Measurements from ENCODE around the gene MRM1. TPM values are rescaled to one million over a fixed set of nuclear protein-coding genes. Genes with fewer than 3 reads are reported as not detected.

MRM1 gene
- total and polyA plus RNA-seq, 7 experiments from 2014 or later, result 3.1 to 15.6 (median 9.3) TPM

DNA sequence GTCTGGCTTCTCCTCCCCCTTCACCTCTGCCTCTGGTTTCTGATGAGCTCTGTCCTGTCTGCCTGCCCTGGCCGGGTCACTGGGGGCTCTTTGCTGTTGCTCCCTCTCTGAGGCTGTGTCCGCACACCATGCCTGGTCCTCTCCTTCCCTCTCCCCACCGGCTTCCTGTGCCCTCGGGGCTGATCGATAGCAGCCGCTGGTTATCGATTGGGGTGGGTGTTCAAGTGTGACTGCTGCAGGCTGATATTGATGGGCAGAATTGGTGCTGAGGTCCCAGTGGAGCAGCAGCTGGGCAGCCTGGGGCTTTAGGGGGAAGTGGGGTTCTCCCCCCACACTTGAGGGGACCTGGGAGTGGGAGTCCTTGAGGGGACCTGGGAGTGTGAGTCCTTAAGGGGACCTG, 16.4 kb downstream of the MRM1 start:
- Mint-ChIP-seq H3K27ac (no peak overlapping the region), H3K9me3 (no peaks in the 10 kb centered on the region), H3K36me3 (peaks cover 0 to 4% (median 0%) of the 10 kb centered on the region in 5 donors), H3K27me3 (no peaks in the 10 kb centered on the region), H3K4me1 (peaks cover 0 to 10% (median 0%) of the 10 kb centered on the region in 7 donors), H3K4me3 (no peak overlapping the region)
- Histone ChIP-seq H3K4me1 (ENCODE audit: control insufficient read depth in 2 of 2, insufficient read depth in 2 of 2, low read length in 2 of 2) (peaks cover 0 to 2% of the 10 kb centered on the region in 2 donors), H3K36me3 (ENCODE audit: control insufficient read depth in 2 of 3, insufficient read depth in 3 of 3, low read length in 3 of 3) (no peaks in the 10 kb centered on the region), H3K27me3 (ENCODE audit: control insufficient read depth in 2 of 2, insufficient read depth in 2 of 2, low read length in 2 of 2) (no peaks in the 10 kb centered on the region), H3K9me3 (ENCODE audit: control insufficient read depth in 2 of 3, low read length in 3 of 3) (no peaks in the 10 kb centered on the region), H3K27ac (ENCODE audit: low read depth, low read length) (no peak overlapping the region), H3K4me3 (ENCODE audit: low read length) (no peak overlapping the region)
- DNase-seq (no peak), ATAC-seq (no peak)
- intact Hi-C loops (cut with micrococcal nuclease), result no loop called here
- ChIA-PET POLR2A (no interaction called here), CTCF (interaction anchor here (1.2 kb wide), 1 partner anchor 11 kb away, joined by 3 read pairs; no protein-coding TSS in a partner anchor)

DNA sequence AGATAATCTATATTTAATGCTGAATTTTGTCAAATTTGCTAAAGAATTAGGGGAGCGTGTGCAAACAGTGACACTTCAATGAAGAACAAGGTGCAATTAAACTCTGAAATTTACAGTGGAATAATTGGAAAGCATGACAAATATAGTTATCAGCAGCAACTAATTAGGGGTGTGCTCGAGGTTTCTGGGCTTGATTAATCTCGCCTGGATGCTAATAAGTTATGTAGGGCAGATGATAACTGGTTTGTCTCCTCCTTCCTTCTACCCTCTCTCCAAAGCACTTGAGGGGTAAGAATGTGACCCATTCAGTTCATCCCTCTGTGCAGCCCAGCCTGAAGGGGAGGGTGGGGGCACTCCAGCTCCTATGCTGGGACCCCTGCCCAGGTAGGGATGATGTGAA, 21.9 kb downstream of the MRM1 start:
- intact Hi-C loops (cut with micrococcal nuclease), result no loop called here
- peaks cover 0 to 4% (median 0%) of the 10 kb centered on the region in 5 donors for H3K36me3 Mint-ChIP-seq
- Histone ChIP-seq H3K4me3 (ENCODE audit: low read length) (no peak overlapping the region), H3K36me3 (ENCODE audit: control insufficient read depth in 2 of 3, insufficient read depth in 3 of 3, low read length in 3 of 3) (no peaks in the 10 kb centered on the region), H3K4me1 (ENCODE audit: control insufficient read depth in 2 of 2, insufficient read depth in 2 of 2, low read length in 2 of 2) (peaks cover 0 to 2% of the 10 kb centered on the region in 2 donors), H3K27me3 (ENCODE audit: control insufficient read depth in 2 of 2, insufficient read depth in 2 of 2, low read length in 2 of 2) (no peaks in the 10 kb centered on the region), H3K27ac (ENCODE audit: low read depth, low read length) (no peak overlapping the region), H3K9me3 (ENCODE audit: control insufficient read depth in 2 of 3, low read length in 3 of 3) (no peaks in the 10 kb centered on the region)
- no peak for ATAC-seq
- H3K9me3 Mint-ChIP-seq, result no peaks in the 10 kb centered on the region
- no peak overlapping the region for H3K27ac Mint-ChIP-seq
- H3K4me3 Mint-ChIP-seq, result no peak overlapping the region
- peaks cover 0 to 10% (median 0%) of the 10 kb centered on the region in 7 donors for H3K4me1 Mint-ChIP-seq
- H3K27me3 Mint-ChIP-seq, result no peaks in the 10 kb centered on the region
- ChIA-PET POLR2A (no interaction called here), CTCF (no interaction called here)
- no peak for DNase-seq

DNA sequence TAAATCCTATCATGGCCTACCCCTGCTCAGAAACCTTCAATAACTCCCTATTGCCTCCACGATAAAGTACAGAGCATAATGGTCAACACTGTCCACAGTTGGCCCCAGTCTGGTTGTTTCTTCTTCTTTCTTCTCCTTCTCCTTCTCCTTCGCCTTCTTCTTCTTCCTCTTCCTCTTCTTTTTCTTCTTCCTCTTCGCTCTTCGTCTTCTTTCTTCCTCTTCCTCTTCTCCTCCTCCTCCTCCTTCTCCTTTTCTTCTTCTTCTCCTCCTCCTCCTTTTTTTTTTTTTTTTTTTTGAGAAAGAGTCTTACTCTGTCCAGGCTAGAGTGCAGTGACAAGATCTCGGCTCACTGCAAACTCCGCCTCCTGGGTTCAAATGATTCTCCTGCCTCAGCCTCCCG, 23.8 kb downstream of the MRM1 start:
- Mint-ChIP-seq H3K4me1 (peaks cover 0 to 10% (median 0%) of the 10 kb centered on the region in 7 donors), H3K27ac (no peak overlapping the region), H3K27me3 (no peaks in the 10 kb centered on the region), H3K4me3 (no peak overlapping the region), H3K36me3 (no peaks in the 10 kb centered on the region), H3K9me3 (no peaks in the 10 kb centered on the region)
- ChIA-PET POLR2A (no interaction called here), CTCF (interaction anchor here (1.8 kb wide), 1 partner anchor 22 kb away, joined by 8 read pairs; no protein-coding TSS in a partner anchor)
- no peaks in the 10 kb centered on the region for H3K36me3 ChIP-seq (ENCODE audit: control insufficient read depth in 2 of 3, insufficient read depth in 3 of 3, low read length in 3 of 3)
- ATAC-seq, result no peak
- DNase-seq, result no peak
- no peaks in the 10 kb centered on the region for H3K27me3 ChIP-seq (ENCODE audit: control insufficient read depth in 2 of 2, insufficient read depth in 2 of 2, low read length in 2 of 2)
- H3K4me1 ChIP-seq (ENCODE audit: control insufficient read depth in 2 of 2, insufficient read depth in 2 of 2, low read length in 2 of 2), result peaks cover 0 to 2% of the 10 kb centered on the region in 2 donors
- no peak overlapping the region for H3K4me3 ChIP-seq (ENCODE audit: low read length)
- no peaks in the 10 kb centered on the region for H3K9me3 ChIP-seq (ENCODE audit: control insufficient read depth in 2 of 3, low read length in 3 of 3)
- no peak overlapping the region for H3K27ac ChIP-seq (ENCODE audit: low read depth, low read length)
- intact Hi-C loops (cut with micrococcal nuclease), result no loop called here

DNA sequence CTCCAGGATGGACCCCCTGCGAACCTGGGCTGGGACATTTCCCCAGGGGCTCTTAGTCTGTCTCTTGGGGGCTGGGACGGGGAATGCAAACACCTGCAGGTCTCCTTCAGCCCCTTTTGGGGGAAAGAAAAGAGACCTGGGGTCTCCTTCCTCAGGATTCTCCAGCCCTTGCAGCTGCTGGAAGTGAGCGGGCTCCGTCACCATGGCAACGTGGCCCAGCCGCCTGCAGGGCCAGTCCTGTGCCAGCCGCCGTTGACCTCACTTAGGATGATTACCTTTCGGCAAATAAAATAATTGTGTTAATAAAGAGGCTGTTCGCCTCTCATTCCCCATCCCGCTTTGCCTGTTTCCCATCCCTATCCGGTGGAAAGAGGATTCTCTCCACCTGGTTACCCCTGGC, 25.7 kb downstream of the MRM1 start:
- H3K36me3 Mint-ChIP-seq, result no peaks in the 10 kb centered on the region
- ATAC-seq (no peak), DNase-seq (no peak)
- no peaks in the 10 kb centered on the region for H3K9me3 Mint-ChIP-seq
- CTCF ChIA-PET, result interaction anchor here (1.3 to 4.6 kb wide), 2 partner anchors 420 to 613 kb away, joined by 4 to 42 read pairs; no protein-coding TSS in a partner anchor
- H3K4me1 Mint-ChIP-seq, result peaks cover 0 to 3% (median 0%) of the 10 kb centered on the region in 7 donors
- H3K27me3 Mint-ChIP-seq, result no peaks in the 10 kb centered on the region
- POLR2A ChIA-PET, result no interaction called here
- Histone ChIP-seq H3K4me3 (ENCODE audit: low read length) (no peak overlapping the region), H3K27ac (ENCODE audit: low read depth, low read length) (no peak overlapping the region), H3K4me1 (ENCODE audit: control insufficient read depth in 2 of 2, insufficient read depth in 2 of 2, low read length in 2 of 2) (no peaks in the 10 kb centered on the region), H3K9me3 (ENCODE audit: control insufficient read depth in 2 of 3, low read length in 3 of 3) (no peaks in the 10 kb centered on the region), H3K27me3 (ENCODE audit: control insufficient read depth in 2 of 2, insufficient read depth in 2 of 2, low read length in 2 of 2) (no peaks in the 10 kb centered on the region), H3K36me3 (ENCODE audit: control insufficient read depth in 2 of 3, insufficient read depth in 3 of 3, low read length in 3 of 3) (no peaks in the 10 kb centered on the region)
- H3K27ac Mint-ChIP-seq, result peak overlapping the region in 1 of 9 donors; percentile 31
- intact Hi-C loops (cut with micrococcal nuclease), result no loop called here
- H3K4me3 Mint-ChIP-seq, result no peak overlapping the region

DNA sequence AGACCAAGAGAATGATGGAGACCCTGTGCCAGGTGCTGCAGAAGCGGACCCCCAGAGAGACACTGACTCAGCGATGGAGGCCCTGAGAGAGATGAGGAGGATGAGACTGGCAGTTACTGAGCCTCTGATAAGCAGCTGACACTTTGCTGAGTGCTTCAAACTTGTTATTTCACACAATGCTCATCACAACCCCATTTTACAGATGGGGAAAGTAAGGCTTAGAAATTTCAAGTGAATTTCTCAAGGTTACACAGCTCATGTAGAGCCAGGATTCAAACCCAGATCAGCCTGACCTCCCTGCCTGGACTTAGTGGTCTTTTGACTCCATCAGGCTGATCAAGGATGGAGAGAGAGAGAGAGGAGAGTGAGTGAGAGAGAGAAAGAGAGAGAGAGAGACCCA, 27.2 kb downstream of the MRM1 start:
- Mint-ChIP-seq H3K27ac (no peak overlapping the region), H3K36me3 (no peaks in the 10 kb centered on the region), H3K4me1 (peaks cover 0 to 3% (median 0%) of the 10 kb centered on the region in 7 donors), H3K9me3 (no peaks in the 10 kb centered on the region), H3K4me3 (no peak overlapping the region), H3K27me3 (peaks cover 0 to 12% (median 0%) of the 10 kb centered on the region in 5 donors)
- no peaks in the 10 kb centered on the region for H3K9me3 ChIP-seq (ENCODE audit: control insufficient read depth in 2 of 3, low read length in 3 of 3)
- H3K27me3 ChIP-seq (ENCODE audit: control insufficient read depth in 2 of 2, insufficient read depth in 2 of 2, low read length in 2 of 2), result no peaks in the 10 kb centered on the region
- intact Hi-C loops (cut with micrococcal nuclease), result loop anchor here in 1 of 2 donors (2.0 kb wide), 1 partner anchor 76 kb away; no protein-coding TSS in a partner anchor
- H3K27ac ChIP-seq (ENCODE audit: low read depth, low read length), result no peak overlapping the region
- ChIA-PET CTCF (interaction anchor here (0.5 to 4.6 kb wide), 13 partner anchors 11 to 611 kb away, joined by 3 to 42 read pairs (median 3); no protein-coding TSS in a partner anchor), POLR2A (no interaction called here)
- no peaks in the 10 kb centered on the region for H3K4me1 ChIP-seq (ENCODE audit: control insufficient read depth in 2 of 2, insufficient read depth in 2 of 2, low read length in 2 of 2)
- DNase-seq, result no peak
- H3K36me3 ChIP-seq (ENCODE audit: control insufficient read depth in 2 of 3, insufficient read depth in 3 of 3, low read length in 3 of 3), result no peaks in the 10 kb centered on the region
- no peak for ATAC-seq
- no peak overlapping the region for H3K4me3 ChIP-seq (ENCODE audit: low read length)

DNA sequence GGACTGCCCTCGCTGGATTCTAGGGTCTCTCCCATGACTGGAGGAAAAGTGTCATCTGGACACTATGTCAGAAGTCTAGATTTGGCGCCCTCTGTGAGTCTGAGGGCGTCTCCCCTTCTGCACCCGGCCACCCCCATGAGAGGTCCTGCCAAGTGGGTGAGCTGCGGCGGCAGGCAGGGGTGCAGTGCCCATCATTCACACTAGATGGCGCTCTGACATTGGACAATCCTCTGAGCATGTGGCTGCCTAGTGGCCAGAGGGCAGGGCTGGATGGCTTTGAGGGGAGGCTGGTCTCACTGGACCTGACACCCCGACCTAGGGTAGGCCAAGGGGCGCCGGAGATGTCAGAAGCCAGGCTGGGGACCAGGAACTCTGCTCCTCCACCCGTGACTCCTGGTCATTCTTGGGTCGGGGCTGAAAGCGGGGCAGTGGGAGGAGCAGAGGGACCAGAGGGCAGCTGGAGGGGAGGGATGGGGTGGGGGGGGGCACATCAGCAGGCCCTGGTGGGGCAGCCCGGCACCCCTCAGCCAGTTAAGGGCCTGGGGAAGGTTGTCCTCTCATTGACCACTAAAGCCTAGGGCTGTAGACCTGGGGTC, 28.0 kb downstream of the MRM1 start:
- H3K4me1 ChIP-seq (ENCODE audit: control insufficient read depth in 2 of 2, insufficient read depth in 2 of 2, low read length in 2 of 2), result no peaks in the 10 kb centered on the region
- no peak overlapping the region for H3K27ac ChIP-seq (ENCODE audit: low read depth, low read length)
- intact Hi-C loops (cut with micrococcal nuclease), result loop anchor here (1.0 to 2.0 kb wide), 8 partner anchors 26 to 744 kb away; no protein-coding TSS in a partner anchor
- Mint-ChIP-seq H3K4me3 (no peak overlapping the region), H3K4me1 (peaks cover 0 to 3% (median 0%) of the 10 kb centered on the region in 7 donors), H3K27me3 (peaks cover 0 to 16% (median 0%) of the 10 kb centered on the region in 5 donors), H3K27ac (peak overlapping the region in 1 of 9 donors; percentile 4), H3K9me3 (no peaks in the 10 kb centered on the region), H3K36me3 (no peaks in the 10 kb centered on the region)
- no peaks in the 10 kb centered on the region for H3K27me3 ChIP-seq (ENCODE audit: control insufficient read depth in 2 of 2, insufficient read depth in 2 of 2, low read length in 2 of 2)
- no peak overlapping the region for H3K4me3 ChIP-seq (ENCODE audit: low read length)
- POLR2A ChIA-PET, result no interaction called here
- no peaks in the 10 kb centered on the region for H3K9me3 ChIP-seq (ENCODE audit: control insufficient read depth in 2 of 3, low read length in 3 of 3)
- no peaks in the 10 kb centered on the region for H3K36me3 ChIP-seq (ENCODE audit: control insufficient read depth in 2 of 3, insufficient read depth in 3 of 3, low read length in 3 of 3)
- peak; percentile 93 for ATAC-seq
- CTCF ChIA-PET, result interaction anchor here (0.5 to 4.6 kb wide), 10 partner anchors 11 to 612 kb away, joined by 3 to 42 read pairs (median 3); no protein-coding TSS in a partner anchor
- peak; percentile 48 to 84 (median 68) for DNase-seq
